ENCODE results near the gene TICAM2.

DNA sequence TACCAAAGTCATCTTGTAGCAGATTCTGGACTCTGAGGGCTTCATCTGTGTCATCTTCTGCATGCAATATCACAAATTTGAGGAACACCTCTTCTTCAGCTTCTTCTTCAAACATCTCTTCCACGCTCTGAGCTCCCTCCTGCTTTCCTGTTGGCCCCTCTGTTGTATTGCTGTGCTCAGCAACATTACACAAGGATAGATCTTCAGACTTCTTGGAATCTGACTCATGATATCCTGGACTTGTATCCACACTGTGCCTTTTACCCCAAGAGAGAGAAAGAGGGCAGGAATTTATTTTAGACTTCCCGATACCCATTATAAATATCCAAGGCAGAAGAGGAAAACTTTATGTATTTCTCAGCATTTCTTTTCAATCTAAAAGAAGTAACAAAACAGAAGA is 21.3 kb downstream of the TICAM2 start:
- TF ChIP-seq, protein P1, sequence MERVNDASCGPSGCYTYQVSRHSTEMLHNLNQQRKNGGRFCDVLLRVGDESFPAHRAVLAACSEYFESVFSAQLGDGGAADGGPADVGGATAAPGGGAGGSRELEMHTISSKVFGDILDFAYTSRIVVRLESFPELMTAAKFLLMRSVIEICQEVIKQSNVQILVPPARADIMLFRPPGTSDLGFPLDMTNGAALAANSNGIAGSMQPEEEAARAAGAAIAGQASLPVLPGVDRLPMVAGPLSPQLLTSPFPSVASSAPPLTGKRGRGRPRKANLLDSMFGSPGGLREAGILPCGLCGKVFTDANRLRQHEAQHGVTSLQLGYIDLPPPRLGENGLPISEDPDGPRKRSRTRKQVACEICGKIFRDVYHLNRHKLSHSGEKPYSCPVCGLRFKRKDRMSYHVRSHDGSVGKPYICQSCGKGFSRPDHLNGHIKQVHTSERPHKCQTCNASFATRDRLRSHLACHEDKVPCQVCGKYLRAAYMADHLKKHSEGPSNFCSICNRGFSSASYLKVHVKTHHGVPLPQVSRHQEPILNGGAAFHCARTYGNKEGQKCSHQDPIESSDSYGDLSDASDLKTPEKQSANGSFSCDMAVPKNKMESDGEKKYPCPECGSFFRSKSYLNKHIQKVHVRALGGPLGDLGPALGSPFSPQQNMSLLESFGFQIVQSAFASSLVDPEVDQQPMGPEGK (CRISPR knock-in tag; IDR thresholded peaks at IDR 0.05; ENCODE audit: borderline replicate concordance): no peak
- TF ChIP-seq RARB (CRISPR knock-in tag; IDR thresholded peaks at IDR 0.05) (no peak), OSR1 (CRISPR knock-in tag; IDR thresholded peaks at IDR 0.05) (no peak)

Data from SK-N-SH treated with all-trans-retinoic acid at 6 μM for 48 hours (cell line).